ENCODE results near the gene POFUT2. TPM values are rescaled to one million over a fixed set of nuclear protein-coding genes. Genes with fewer than 3 reads are reported as not detected.
"Not testable (repeated sequence)": the region's sequence is repeated elsewhere in the genome, so short reads cannot be mapped to it uniquely, and the experiment has no call there.

Gene POFUT2
- total RNA-seq, 2 donors from 2014 or later = 48.5 to 66.4 TPM

DNA sequence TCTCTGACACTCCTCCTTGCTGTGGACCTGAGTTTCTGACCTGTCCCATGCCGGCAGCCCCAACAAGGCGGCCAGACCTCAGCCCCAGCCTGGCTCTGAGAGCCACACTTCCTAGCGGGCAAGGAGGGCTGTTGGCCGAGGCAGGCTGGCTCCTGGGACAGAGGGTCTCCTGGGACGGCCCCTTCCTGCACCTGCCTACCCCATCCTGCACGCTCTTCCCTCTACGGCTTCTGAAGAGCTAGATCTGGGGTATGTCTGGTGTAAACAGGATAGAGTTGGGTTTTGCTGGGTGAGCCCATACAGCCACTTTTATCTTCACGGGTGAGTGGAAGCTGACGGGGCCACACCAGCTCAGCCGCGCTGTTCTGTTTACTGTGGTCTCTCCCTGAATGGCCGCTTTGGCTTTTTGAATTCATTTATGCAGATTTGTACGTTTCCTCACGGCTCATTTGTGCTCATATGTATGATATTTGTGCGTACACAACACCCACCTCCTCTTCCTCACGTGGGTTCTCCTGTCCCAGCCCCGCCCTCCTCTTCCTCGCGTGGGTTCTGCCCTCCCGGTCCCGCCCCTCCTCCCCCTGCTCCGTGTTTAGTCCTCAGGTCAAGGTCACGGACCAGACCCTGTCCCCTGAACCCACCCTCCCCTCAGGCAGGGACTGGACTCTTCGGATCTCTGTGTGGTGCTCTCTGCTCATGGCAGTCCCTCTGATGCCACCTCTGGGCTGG is 34.7 kb upstream of the POFUT2 start:
- peaks cover 16% of the 10 kb centered on the region for H3K27me3 Mint-ChIP-seq
- ATAC-seq = peak; percentile 80
- no peak for DNase-seq
- peak overlapping the region; percentile 81 for H3K4me3 Mint-ChIP-seq
- peaks cover 20% of the 10 kb centered on the region for H3K4me1 Mint-ChIP-seq
- no peaks in the 10 kb centered on the region for H3K9me3 ChIP-seq (ENCODE audit: control insufficient read depth, low read length, poor library complexity, severe bottlenecking)
- peak overlapping the region; percentile 90 for H3K27ac Mint-ChIP-seq
- no peaks in the 10 kb centered on the region for H3K36me3 Mint-ChIP-seq (ENCODE audit: low read depth)

DNA sequence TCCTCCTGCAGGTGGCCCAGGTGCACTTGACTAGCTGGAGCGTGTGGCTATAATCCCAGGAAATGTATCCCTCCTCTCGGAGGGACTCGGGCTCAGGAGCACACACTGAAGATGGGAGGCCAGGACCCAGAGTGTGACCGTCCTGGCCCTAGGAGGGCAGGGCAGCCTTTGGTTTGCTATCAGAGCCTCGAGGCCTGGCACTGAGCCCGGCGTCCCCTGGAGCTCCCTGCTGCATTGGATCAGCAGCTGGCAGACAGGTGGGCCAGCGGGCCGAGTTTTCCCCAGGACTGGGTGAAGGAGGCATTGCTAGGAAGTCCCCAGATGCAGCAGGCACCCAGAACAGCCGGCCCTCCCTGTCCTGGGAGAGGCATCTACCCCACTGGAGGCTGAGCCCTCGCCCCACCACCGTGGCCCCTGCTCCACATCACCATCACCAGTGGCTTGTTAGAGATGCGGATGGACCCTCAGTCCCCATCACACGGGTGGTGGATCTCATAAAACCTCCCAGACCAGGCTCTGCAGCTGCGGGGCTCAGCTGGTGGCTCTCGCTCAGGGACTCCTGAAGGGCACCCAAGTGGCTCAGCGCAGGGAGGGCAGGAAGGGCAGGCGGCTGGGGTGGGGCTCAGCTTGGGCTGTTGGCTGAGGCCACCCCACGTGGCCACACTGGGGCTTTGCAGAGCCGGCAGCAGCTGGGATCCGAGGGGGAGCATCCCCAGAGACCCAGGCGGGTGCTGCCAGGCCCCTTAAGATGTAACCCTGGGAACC is 32.7 kb upstream of the POFUT2 start:
- H3K4me3 Mint-ChIP-seq = no peak overlapping the region
- H3K27me3 Mint-ChIP-seq = peaks cover 11% of the 10 kb centered on the region
- ATAC-seq (no peak), DNase-seq (no peak)
- no peaks in the 10 kb centered on the region for H3K9me3 ChIP-seq (ENCODE audit: control insufficient read depth, low read length, poor library complexity, severe bottlenecking)
- no peaks in the 10 kb centered on the region for H3K36me3 Mint-ChIP-seq (ENCODE audit: low read depth)
- peaks cover 15% of the 10 kb centered on the region for H3K4me1 Mint-ChIP-seq
- no peak overlapping the region for H3K27ac Mint-ChIP-seq

DNA sequence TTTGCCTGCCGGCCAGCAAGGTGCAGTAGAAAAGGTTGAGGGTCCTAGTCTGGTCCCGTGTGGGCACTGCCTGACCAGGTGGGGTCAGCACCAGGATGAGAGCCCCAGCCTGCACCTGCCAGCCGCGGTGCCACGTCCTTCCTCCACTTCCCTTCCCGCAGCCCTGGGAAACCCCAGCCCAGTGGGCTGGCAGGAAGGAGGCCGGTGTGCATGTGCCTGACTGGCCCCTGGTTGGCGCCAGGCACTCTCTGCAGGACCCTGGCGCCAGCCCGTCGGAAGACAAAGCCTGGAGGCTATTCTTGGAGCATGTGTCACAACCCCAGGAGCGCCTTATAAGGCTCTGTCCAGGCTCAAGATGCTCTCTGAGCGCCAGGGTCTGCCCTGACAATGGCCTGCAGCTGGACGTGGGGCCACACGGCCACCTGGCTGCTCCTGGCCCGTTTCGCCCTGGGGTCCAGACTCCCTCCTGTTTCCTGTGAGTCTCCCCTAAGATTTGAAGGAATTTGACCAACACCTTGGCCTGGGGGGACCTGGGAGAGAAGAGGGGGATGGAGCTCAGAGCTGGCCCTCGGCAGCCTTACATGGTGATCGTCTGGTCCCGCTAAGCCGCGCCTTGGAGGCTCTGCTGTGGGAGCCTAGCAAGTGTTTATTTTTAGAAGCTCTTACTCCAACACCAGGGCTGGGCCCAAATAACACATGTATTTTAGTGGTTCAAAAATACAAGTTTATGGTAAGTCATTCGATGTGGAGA is 31.9 kb upstream of the POFUT2 start:
- H3K36me3 Mint-ChIP-seq (ENCODE audit: low read depth) = no peaks in the 10 kb centered on the region
- H3K27me3 Mint-ChIP-seq = peaks cover 12% of the 10 kb centered on the region
- H3K9me3 ChIP-seq (ENCODE audit: control insufficient read depth, low read length, poor library complexity, severe bottlenecking) = no peaks in the 10 kb centered on the region
- no peak overlapping the region for H3K27ac Mint-ChIP-seq
- ATAC-seq (no peak), DNase-seq (no peak)
- H3K4me3 Mint-ChIP-seq = no peak overlapping the region
- peaks cover 18% of the 10 kb centered on the region for H3K4me1 Mint-ChIP-seq

DNA sequence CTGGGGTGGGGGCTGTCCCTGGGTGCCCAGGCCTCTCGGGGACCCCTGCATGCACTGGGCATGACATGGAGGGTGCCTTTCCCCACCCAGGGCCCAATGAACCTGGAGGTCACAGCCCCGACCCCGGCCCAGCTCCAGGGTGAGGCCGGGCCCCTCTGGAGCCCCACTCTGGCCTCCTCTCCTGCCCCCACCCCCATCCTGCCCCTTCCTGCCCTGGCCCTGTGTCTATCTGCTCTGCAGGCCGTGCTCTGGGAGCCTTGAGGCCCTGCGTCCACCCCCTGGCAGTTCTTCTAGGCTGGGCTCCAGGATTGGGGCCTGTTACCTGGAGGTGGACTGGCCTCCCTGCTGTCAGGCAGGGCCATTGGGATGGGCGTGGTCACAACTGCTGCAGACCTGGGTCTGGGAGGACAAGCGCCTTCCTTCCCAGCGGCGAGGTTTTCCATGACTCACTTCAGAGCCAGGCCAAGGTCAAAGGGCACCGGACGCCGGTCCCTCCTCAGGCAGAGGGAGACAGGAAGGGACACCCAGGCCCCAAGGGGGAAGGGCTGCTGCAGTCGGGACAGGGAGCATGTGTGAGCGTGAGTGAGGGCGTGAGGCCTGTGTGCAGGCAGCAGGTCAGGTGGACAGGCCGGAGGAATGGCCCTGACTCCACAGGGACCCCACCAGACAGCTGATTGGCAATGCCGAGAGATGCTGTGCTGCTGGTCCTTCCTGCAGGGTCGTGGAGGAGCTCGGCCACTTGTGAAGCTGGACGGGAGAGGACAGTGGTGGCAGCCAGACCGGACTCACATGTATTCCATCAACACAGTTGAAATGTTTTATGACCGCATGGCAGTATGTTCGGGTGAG is 31.1 kb upstream of the POFUT2 start:
- no peak overlapping the region for H3K4me3 Mint-ChIP-seq
- H3K9me3 ChIP-seq (ENCODE audit: control insufficient read depth, low read length, poor library complexity, severe bottlenecking) = no peaks in the 10 kb centered on the region
- H3K4me1 Mint-ChIP-seq = peaks cover 13% of the 10 kb centered on the region
- no peaks in the 10 kb centered on the region for H3K36me3 Mint-ChIP-seq (ENCODE audit: low read depth)
- peaks cover 19% of the 10 kb centered on the region for H3K27me3 Mint-ChIP-seq
- no peak for DNase-seq
- ATAC-seq = no peak
- H3K27ac Mint-ChIP-seq = no peak overlapping the region

DNA sequence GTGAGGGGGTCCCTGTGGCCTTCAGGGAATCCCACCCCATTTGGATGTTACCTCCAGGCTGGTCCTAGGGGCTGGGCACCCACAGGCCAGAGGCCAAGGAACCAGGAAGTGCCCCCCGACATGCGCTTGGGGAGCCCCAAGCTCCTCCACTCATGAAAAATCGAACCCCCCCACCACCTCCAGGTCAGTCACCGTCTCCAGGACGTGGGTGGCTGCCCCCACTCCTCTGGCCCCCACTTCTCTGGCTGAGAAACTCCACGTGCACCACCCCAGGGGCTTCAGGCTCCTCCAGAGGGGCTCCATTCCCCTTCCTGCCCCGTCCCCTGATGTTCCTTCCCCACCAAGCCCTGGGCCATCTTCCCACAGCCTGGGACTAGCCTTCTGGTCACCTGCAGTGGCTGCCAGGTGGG is 30.5 kb upstream of the POFUT2 start:
- H3K27me3 Mint-ChIP-seq = peaks cover 19% of the 10 kb centered on the region
- no peak overlapping the region for H3K4me3 Mint-ChIP-seq
- H3K4me1 Mint-ChIP-seq = peaks cover 11% of the 10 kb centered on the region
- H3K27ac Mint-ChIP-seq = no peak overlapping the region
- DNase-seq (no peak), ATAC-seq (no peak)
- no peaks in the 10 kb centered on the region for H3K9me3 ChIP-seq (ENCODE audit: control insufficient read depth, low read length, poor library complexity, severe bottlenecking)
- H3K36me3 Mint-ChIP-seq (ENCODE audit: low read depth) = no peaks in the 10 kb centered on the region

DNA sequence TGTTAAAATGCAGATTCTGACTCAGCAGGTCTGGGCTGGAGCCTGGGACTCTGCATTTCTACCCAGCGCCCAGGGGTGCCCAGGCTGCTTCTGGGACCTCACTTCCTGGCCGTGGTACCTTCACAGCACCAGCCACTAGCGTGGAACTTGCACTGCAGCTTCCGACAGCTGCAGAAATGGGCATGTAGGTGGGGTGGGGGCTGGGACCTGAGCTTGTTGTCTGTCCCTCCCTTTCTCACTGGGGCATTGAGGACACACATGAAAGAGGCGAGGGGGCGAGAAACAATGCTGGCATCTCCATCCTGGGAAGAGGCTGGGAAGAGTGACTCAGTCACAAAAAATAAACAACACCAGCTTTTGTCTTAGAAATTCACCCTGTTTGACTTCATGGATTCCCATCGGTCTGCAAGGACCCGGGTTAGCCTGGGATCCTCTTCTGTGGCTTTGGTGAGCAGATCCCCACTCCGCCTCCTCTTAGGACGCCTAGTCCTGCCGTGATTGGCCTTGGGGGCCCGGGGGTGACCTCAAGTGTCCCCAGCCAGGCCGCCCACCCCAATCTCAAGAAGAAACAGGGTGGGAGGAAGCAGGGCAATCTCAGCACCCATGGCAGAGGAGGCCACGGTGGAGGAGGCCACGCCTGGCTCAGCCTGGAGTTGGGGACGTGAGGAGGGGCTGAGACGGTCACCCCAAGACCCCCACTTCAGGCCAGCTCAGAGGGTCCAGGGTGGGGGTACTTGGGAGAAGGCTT is 29.9 kb upstream of the POFUT2 start:
- Mint-ChIP-seq H3K36me3 (ENCODE audit: low read depth) (no peaks in the 10 kb centered on the region), H3K27me3 (peaks cover 19% of the 10 kb centered on the region), H3K4me3 (no peak overlapping the region), H3K4me1 (peaks cover 11% of the 10 kb centered on the region), H3K27ac (no peak overlapping the region)
- DNase-seq = peak in 1 of 3 donors; percentile 1
- ATAC-seq = no peak
- H3K9me3 ChIP-seq (ENCODE audit: control insufficient read depth, low read length, poor library complexity, severe bottlenecking) = no peaks in the 10 kb centered on the region

DNA sequence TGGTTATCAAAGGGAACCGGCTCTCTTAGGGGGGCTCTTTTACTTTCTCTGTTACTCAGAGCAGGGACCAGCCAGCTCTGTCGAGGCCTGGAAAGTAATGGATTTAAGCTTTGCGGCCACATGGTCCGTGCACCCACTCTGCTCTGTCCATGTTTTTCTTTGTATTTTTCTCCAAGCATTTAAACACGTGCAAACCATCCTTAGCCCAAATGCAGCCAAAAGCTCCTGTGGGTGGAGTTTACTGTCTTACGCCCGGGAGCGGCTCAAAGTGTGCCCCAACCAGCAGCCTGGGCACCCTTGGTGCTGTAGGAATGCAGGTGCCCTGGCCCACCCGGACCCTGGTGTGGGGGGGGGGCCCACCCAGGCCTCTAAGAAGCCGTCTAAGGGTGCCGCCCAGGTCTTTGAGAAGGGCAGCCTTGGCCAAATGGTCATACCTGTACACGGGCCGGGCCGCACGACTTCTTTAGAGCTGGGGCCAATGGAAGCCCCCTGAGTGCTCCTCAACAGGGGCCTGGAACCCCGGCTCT is 29.2 kb upstream of the POFUT2 start:
- no peak for ATAC-seq
- DNase-seq = no peak
- Mint-ChIP-seq H3K4me3 (no peak overlapping the region), H3K27me3 (peaks cover 14% of the 10 kb centered on the region), H3K27ac (no peak overlapping the region), H3K4me1 (peaks cover 5% of the 10 kb centered on the region), H3K36me3 (ENCODE audit: low read depth) (peaks cover 2% of the 10 kb centered on the region)
- no peaks in the 10 kb centered on the region for H3K9me3 ChIP-seq (ENCODE audit: control insufficient read depth, low read length, poor library complexity, severe bottlenecking)

DNA sequence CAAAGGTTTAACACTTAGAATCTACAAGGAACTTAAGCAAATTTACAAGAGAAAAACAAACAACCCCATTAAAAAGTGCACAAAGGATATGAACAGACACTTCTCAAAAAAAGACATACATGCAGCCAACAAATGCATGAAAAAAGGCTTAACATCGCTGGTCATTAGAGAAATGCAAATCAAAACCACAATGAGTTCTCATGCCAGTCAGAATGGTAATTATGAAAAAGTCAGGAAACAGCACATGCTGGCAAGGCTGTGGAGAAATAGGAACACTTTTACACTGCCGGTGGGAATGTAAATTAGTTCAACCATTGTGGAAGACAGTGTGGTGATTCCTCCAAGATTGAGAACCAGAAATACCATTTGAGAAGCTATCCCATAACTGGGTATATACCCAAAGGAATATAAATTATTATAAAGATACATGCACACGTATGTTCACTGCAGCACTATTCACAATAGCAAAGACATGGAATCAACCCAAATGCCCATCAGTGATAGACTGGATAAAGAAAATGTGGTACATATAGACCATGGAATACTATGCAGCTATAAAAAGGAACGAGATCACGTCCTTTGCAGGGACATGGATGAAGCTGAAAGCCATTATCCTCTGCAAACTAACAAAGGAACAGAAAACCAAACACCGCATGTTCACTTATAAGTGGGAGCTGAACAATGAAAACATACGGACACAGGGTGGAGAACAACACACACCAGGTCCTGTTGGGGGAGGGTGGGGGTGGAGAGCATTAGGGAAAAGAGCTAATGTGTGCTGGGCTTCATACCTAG is 28.2 kb upstream of the POFUT2 start:
- not testable (repeated sequence) for H3K27ac Mint-ChIP-seq; DNase-seq; ATAC-seq; H3K36me3 Mint-ChIP-seq (ENCODE audit: low read depth); H3K4me3 Mint-ChIP-seq; H3K4me1 Mint-ChIP-seq; H3K9me3 ChIP-seq (ENCODE audit: control insufficient read depth, low read length, poor library complexity, severe bottlenecking)
- H3K27me3 Mint-ChIP-seq = peaks cover 14% of the 10 kb centered on the region

DNA sequence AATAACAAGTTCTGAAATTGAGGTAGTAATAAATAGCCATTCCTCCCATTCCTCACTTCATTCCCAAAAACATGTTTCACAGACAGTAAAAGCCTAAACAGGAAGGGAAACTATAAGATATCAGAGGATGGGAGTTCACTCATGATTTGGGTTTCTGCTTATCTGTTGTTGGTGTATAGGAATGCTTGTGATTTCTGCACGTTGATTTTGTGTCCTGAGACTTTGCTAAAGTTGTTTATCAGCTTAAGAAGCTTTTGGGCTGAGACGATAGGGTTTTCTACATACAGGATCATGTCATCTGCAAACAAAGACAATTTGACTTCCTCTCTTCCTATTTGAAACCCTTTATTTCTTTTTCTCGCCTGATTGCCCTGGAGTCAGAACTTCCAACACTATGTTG is 26.0 kb upstream of the POFUT2 start:
- DNase-seq = no peak
- Mint-ChIP-seq H3K27ac (no peak overlapping the region), H3K36me3 (ENCODE audit: low read depth) (peaks cover 8% of the 10 kb centered on the region), H3K4me1 (peaks cover 9% of the 10 kb centered on the region), H3K27me3 (peaks cover 20% of the 10 kb centered on the region), H3K4me3 (no peak overlapping the region)
- no peaks in the 10 kb centered on the region for H3K9me3 ChIP-seq (ENCODE audit: control insufficient read depth, low read length, poor library complexity, severe bottlenecking)
- ATAC-seq = no peak

DNA sequence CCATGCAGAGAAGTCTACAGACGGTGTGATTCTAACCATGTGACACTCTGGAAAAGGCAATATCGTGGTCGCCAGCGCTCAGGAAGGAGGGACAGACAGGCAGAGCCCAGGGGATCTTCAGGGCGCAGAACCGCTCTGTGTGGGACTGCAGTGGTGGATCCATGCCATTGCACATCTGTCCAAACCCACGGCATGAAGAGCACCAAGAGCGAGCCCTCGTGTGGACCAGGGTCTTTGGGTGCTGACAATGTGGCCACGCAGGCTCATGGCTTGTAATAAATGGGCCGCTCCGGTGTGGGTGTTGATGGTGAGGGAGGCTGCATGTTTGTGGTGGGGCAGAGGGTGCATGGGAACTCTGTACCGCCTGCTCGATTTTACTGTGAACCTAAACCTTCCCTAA is 25.3 kb upstream of the POFUT2 start:
- Mint-ChIP-seq H3K4me1 (peaks cover 10% of the 10 kb centered on the region), H3K27ac (no peak overlapping the region), H3K36me3 (ENCODE audit: low read depth) (peaks cover 8% of the 10 kb centered on the region), H3K4me3 (no peak overlapping the region), H3K27me3 (peaks cover 21% of the 10 kb centered on the region)
- H3K9me3 ChIP-seq (ENCODE audit: control insufficient read depth, low read length, poor library complexity, severe bottlenecking) = no peaks in the 10 kb centered on the region
- no peak for ATAC-seq
- DNase-seq = no peak

DNA sequence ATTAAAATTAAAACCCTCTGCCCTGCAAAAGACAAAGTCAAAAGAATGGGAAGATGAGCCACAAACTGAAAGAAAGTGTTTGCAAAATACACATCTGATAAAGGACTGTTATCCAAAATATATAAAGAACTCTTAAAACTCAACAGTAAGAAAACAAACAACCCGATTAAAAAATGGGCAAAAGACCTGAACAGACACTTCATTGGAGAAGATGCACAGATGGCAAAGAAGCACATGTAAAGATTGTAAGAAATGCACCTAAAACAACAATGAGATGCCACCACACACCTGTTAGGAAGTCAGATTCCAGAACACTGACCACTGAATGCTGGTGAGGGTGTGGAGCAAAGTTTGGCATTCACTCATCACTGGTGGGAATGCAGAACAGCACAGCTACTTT is 24.6 kb upstream of the POFUT2 start:
- H3K27me3 Mint-ChIP-seq = peaks cover 25% of the 10 kb centered on the region
- no peak overlapping the region for H3K4me3 Mint-ChIP-seq
- peaks cover 8% of the 10 kb centered on the region for H3K36me3 Mint-ChIP-seq (ENCODE audit: low read depth)
- H3K9me3 ChIP-seq (ENCODE audit: control insufficient read depth, low read length, poor library complexity, severe bottlenecking) = no peaks in the 10 kb centered on the region
- H3K4me1 Mint-ChIP-seq = peaks cover 10% of the 10 kb centered on the region
- DNase-seq = no peak
- H3K27ac Mint-ChIP-seq = no peak overlapping the region
- no peak for ATAC-seq
